ENCODE results near the gene GPRASP2. TPM values are rescaled to one million over a fixed set of nuclear protein-coding genes. Genes with fewer than 3 reads are reported as not detected.

Gene GPRASP2
- total RNA-seq, 1 donor from 2014 or later = 10.6 TPM

- no peaks in the 10 kb centered on the region for H3K27me3 ChIP-seq (ENCODE audit: control insufficient read depth, insufficient read depth, low read length)
- no peaks in the 10 kb centered on the region for H3K36me3 ChIP-seq (ENCODE audit: control insufficient read depth, insufficient read depth, low read length)
- no peak for DNase-seq (ENCODE audit: low read depth)
- H3K4me3 ChIP-seq (ENCODE audit: low read depth, low read length) = no peak overlapping the region
- TF ChIP-seq CTCF (IDR thresholded peaks at IDR 0.05; ENCODE audit: insufficient read depth, low read length, poor library complexity, severe bottlenecking) = no peak
These were observed 53.6 kb downstream of the GPRASP2 start for GRCh38 chrX:102765809-102766208.

GRCh38 chrX:102767287-102767686 lies 55.0 kb downstream of the GPRASP2 start:
- no peak for TF ChIP-seq CTCF (IDR thresholded peaks at IDR 0.05; ENCODE audit: insufficient read depth, low read length, poor library complexity, severe bottlenecking)
- Histone ChIP-seq H3K4me3 (ENCODE audit: low read depth, low read length) (no peak overlapping the region), H3K27me3 (ENCODE audit: control insufficient read depth, insufficient read depth, low read length) (no peaks in the 10 kb centered on the region), H3K36me3 (ENCODE audit: control insufficient read depth, insufficient read depth, low read length) (no peaks in the 10 kb centered on the region)
- DNase-seq (ENCODE audit: low read depth) = no peak

Other genes starting within 250 kb of the GPRASP2 start
- 0.14 and 0.42 TPM in 2 replicates for gene TCP11X2, start 240.6 kb upstream of the GPRASP2 start, total RNA-seq
- 4.9 and 6.2 TPM in 2 replicates for gene TMSB15A, start 195.7 kb upstream of the GPRASP2 start, total RNA-seq
- gene ARMCX5, start 112.9 kb upstream of the GPRASP2 start, total RNA-seq = 10.8 and 14.8 TPM in 2 replicates
- 0.41 and 1.5 TPM in 2 replicates for gene GPRASP1, start 61.0 kb upstream of the GPRASP2 start, total RNA-seq
- gene GPRASP3, start 8.3 kb downstream of the GPRASP2 start, total RNA-seq = 3.1 and 9.5 TPM in 2 replicates
- gene RAB40AL, start 224.8 kb downstream of the GPRASP2 start, total RNA-seq = 2.7 TPM in 1 of 2 replicates, not detected in the other